ENCODE data around the gene MRPL21. TPM values are rescaled to one million over a fixed set of nuclear protein-coding genes. Genes with fewer than 3 reads are reported as not detected.

The MRPL21 gene
- total RNA-seq, 1 donor: 47.1 TPM

- no peak for DNase-seq (ENCODE audit: low read depth)
- TF ChIP-seq CTCF (IDR thresholded peaks at IDR 0.05; ENCODE audit: insufficient read depth, low read depth, low read length): no peak
Measured at GRCh38 chr11:68932358-68932757, 28.7 kb upstream of the MRPL21 start.

GRCh38 chr11:68931911-68932310 is 28.3 kb upstream of the MRPL21 start:
- H3K4me3 ChIP-seq (ENCODE audit: low read depth, low read length): no peak overlapping the region
- DNase-seq (ENCODE audit: low read depth): no peak
- no peak for TF ChIP-seq CTCF (IDR thresholded peaks at IDR 0.05; ENCODE audit: insufficient read depth, low read depth, low read length)

More at GRCh38 chr11:68932358-68932757, 28.7 kb upstream of the MRPL21 start:
- H3K4me3 ChIP-seq (ENCODE audit: low read depth, low read length): no peak overlapping the region

GRCh38 chr11:68930991-68931855 is 27.6 kb upstream of the MRPL21 start:
- no peak for DNase-seq (ENCODE audit: low read depth)
- TF ChIP-seq CTCF (IDR thresholded peaks at IDR 0.05; ENCODE audit: insufficient read depth, low read depth, low read length): no peak
- H3K4me3 ChIP-seq (ENCODE audit: low read depth, low read length): no peak overlapping the region

GRCh38 chr11:68929706-68930570 is 26.3 kb upstream of the MRPL21 start:
- DNase-seq (ENCODE audit: low read depth): no peak
- TF ChIP-seq CTCF (IDR thresholded peaks at IDR 0.05; ENCODE audit: insufficient read depth, low read depth, low read length): no peak
- H3K4me3 ChIP-seq (ENCODE audit: low read depth, low read length): no peak overlapping the region

- TF ChIP-seq CTCF (IDR thresholded peaks at IDR 0.05; ENCODE audit: insufficient read depth, low read depth, low read length): no peak
- no peak overlapping the region for H3K4me3 ChIP-seq (ENCODE audit: low read depth, low read length)
- no peak for DNase-seq (ENCODE audit: low read depth)
Measured at GRCh38 chr11:68929135-68929534, 25.5 kb upstream of the MRPL21 start.

- no peak for TF ChIP-seq CTCF (IDR thresholded peaks at IDR 0.05; ENCODE audit: insufficient read depth, low read depth, low read length)
- DNase-seq (ENCODE audit: low read depth): peak; percentile 39
- H3K4me3 ChIP-seq (ENCODE audit: low read depth, low read length): no peak overlapping the region
Measured at GRCh38 chr11:68928136-68928880, 24.7 kb upstream of the MRPL21 start.

Measured in fibroblast of villous mesenchyme (primary cell).